Osteoblast (primary cell): ENCODE measurements around the gene FLYWCH1. TPM values are rescaled to one million over a fixed set of nuclear protein-coding genes. Genes with fewer than 3 reads are reported as not detected.

Source experiments
- DNase-seq: peaks from one replicate; pipeline ENCODE4 v3.0.0; 2011; ENCODE audit warnings: low spot score, mixed read lengths; ENCODE audit not compliant: insufficient read length; ENCODE audit errors: missing footprints
- H2AFZ ChIP-seq: 2 replicates; pipeline ENCODE4 v1.6.0; 2011; ENCODE audit warnings: mild to moderate bottlenecking, low read length
- H3K27ac ChIP-seq: 2 replicates; pipeline ENCODE4 v1.5.1; 2011; ENCODE audit warnings: mild to moderate bottlenecking, low read depth, low read length, moderate library complexity
- H3K27me3 ChIP-seq: 2 replicates; pipeline ENCODE4 v1.6.0; 2012; ENCODE audit warnings: mild to moderate bottlenecking, control low read depth, inconsistent platforms, low read length, moderate library complexity; ENCODE audit not compliant: insufficient read depth
- H3K36me3 ChIP-seq: 2 replicates; pipeline ENCODE4 v1.5.1; 2011; ENCODE audit warnings: mild to moderate bottlenecking, low read length, control low read depth, moderate library complexity; ENCODE audit not compliant: insufficient read depth
- H3K4me1 ChIP-seq: 2 replicates; pipeline ENCODE4 v1.5.1; 2011; ENCODE audit warnings: mild to moderate bottlenecking, low read length, control low read depth, moderate library complexity; ENCODE audit not compliant: insufficient read depth
- H3K4me2 ChIP-seq: 2 replicates; pipeline ENCODE4 v1.6.0; 2011; ENCODE audit warnings: mild to moderate bottlenecking, low read length; ENCODE audit not compliant: insufficient read depth
- H3K4me3 ChIP-seq: fragments of 200-600 bp; sonication (generic); 3 replicates; pipeline ENCODE4 v1.5.1; 2012; ENCODE audit warnings: mild to moderate bottlenecking, low read length, inconsistent platforms; ENCODE audit not compliant: insufficient read depth
- H3K79me2 ChIP-seq: 2 replicates; pipeline ENCODE4 v1.6.0; 2012; ENCODE audit warnings: mild to moderate bottlenecking, low read length, control low read depth, inconsistent platforms; ENCODE audit not compliant: insufficient read depth
- H3K9me3 ChIP-seq: 2 replicates; pipeline ENCODE4 v1.5.1; 2011; ENCODE audit warnings: low read depth, low read length, control low read depth
- H4K20me1 ChIP-seq: 2 replicates; pipeline ENCODE4 v1.6.0; 2012; ENCODE audit warnings: mild to moderate bottlenecking, low read length, control low read depth; ENCODE audit not compliant: insufficient read depth
- CTCF ChIP-seq: IDR thresholded peaks from 2 replicates; pipeline ENCODE4 v1.5.1; 2011; ENCODE audit warnings: mild to moderate bottlenecking, low read depth, low read length, moderate library complexity; ENCODE audit errors: extremely low read depth
- total RNA-seq: library from RNA; depleted of rRNA; stranded (reverse); fragments of >200 nt; gene quantifications from 2 replicates; pipeline ENCODE4 v1.2.3, GENCODE V29; 2012

Gene FLYWCH1
- total RNA-seq, 1 donor, result 56.5 TPM

- no peak overlapping the region for H2AFZ ChIP-seq
- H3K4me3 ChIP-seq, result no peak overlapping the region
- no peaks in the 10 kb centered on the region for H3K36me3 ChIP-seq
- no peaks in the 10 kb centered on the region for H3K4me1 ChIP-seq
- no peak overlapping the region for H3K4me2 ChIP-seq
- TF ChIP-seq CTCF, result no peak
- no peaks in the 10 kb centered on the region for H4K20me1 ChIP-seq
- H3K79me2 ChIP-seq, result no peaks in the 10 kb centered on the region
- no peaks in the 10 kb centered on the region for H3K9me3 ChIP-seq
- peaks cover 18% of the 10 kb centered on the region for H3K27me3 ChIP-seq
- DNase-seq, result peak; percentile 73
- no peak overlapping the region for H3K27ac ChIP-seq
These were observed 44.2 kb downstream of the FLYWCH1 start for GRCh38 chr16:2955779-2956578.

- Histone ChIP-seq H3K4me3 (no peak overlapping the region), H3K4me1 (no peaks in the 10 kb centered on the region), H3K27ac (no peak overlapping the region), H4K20me1 (no peaks in the 10 kb centered on the region), H3K9me3 (no peaks in the 10 kb centered on the region), H3K27me3 (peaks cover 18% of the 10 kb centered on the region), H3K36me3 (no peaks in the 10 kb centered on the region), H3K4me2 (no peak overlapping the region), H3K79me2 (no peaks in the 10 kb centered on the region), H2AFZ (no peak overlapping the region)
- no peak for TF ChIP-seq CTCF
- no peak for DNase-seq
These were observed 44.8 kb downstream of the FLYWCH1 start for GRCh38 chr16:2956579-2956956.

- Histone ChIP-seq H3K27ac (no peak overlapping the region), H2AFZ (no peak overlapping the region), H3K4me1 (no peaks in the 10 kb centered on the region), H3K27me3 (peaks cover 33% of the 10 kb centered on the region), H3K9me3 (no peaks in the 10 kb centered on the region), H3K4me3 (no peak overlapping the region), H4K20me1 (peaks cover 4% of the 10 kb centered on the region), H3K4me2 (no peak overlapping the region), H3K36me3 (no peaks in the 10 kb centered on the region), H3K79me2 (no peaks in the 10 kb centered on the region)
- TF ChIP-seq CTCF, result no peak
- DNase-seq, result peak; percentile 47
These were observed 47.5 kb downstream of the FLYWCH1 start for GRCh38 chr16:2959206-2959605.

- Histone ChIP-seq H3K4me3 (no peak overlapping the region), H3K4me1 (no peaks in the 10 kb centered on the region), H4K20me1 (peaks cover 4% of the 10 kb centered on the region), H3K36me3 (no peaks in the 10 kb centered on the region), H2AFZ (no peak overlapping the region), H3K27me3 (peaks cover 42% of the 10 kb centered on the region), H3K4me2 (no peak overlapping the region), H3K9me3 (no peaks in the 10 kb centered on the region), H3K79me2 (no peaks in the 10 kb centered on the region), H3K27ac (no peak overlapping the region)
- no peak for TF ChIP-seq CTCF
- DNase-seq, result peak; percentile 75
These were observed 48.7 kb downstream of the FLYWCH1 start for GRCh38 chr16:2960183-2961010.
